GM12892 (cell line): ENCODE data around the gene PHF20.
"Not testable (repeated sequence)": the region's sequence is repeated elsewhere in the genome, so short reads cannot be mapped to it uniquely, and the experiment has no call there.

Experiments used
- DNase-seq: peaks from one replicate; pipeline ENCODE4 v3.0.0; 2011; ENCODE audit not compliant: insufficient read length
- FAIRE-seq: peaks from 2 replicates; lab custom pipeline; 2011; peaks lifted over from hg19 to GRCh38; lab: Jason Lieb, UNC
- POLR2A ChIP-seq: IDR thresholded peaks from 2 replicates; pipeline ENCODE4 v1.6.1; 2011; ENCODE audit warnings: low read depth, low read length, control low read depth
- POLR2AphosphoS5 ChIP-seq: IDR thresholded peaks from 2 replicates; pipeline ENCODE4 v1.6.1; 2011; ENCODE audit warnings: low read depth, low read length, control low read depth
- TAF1 ChIP-seq: IDR thresholded peaks from 2 replicates; pipeline ENCODE4 v1.6.1; 2011; ENCODE audit warnings: low read depth, mild to moderate bottlenecking, control low read depth, low read length, borderline replicate concordance

The PHF20 gene

DNA sequence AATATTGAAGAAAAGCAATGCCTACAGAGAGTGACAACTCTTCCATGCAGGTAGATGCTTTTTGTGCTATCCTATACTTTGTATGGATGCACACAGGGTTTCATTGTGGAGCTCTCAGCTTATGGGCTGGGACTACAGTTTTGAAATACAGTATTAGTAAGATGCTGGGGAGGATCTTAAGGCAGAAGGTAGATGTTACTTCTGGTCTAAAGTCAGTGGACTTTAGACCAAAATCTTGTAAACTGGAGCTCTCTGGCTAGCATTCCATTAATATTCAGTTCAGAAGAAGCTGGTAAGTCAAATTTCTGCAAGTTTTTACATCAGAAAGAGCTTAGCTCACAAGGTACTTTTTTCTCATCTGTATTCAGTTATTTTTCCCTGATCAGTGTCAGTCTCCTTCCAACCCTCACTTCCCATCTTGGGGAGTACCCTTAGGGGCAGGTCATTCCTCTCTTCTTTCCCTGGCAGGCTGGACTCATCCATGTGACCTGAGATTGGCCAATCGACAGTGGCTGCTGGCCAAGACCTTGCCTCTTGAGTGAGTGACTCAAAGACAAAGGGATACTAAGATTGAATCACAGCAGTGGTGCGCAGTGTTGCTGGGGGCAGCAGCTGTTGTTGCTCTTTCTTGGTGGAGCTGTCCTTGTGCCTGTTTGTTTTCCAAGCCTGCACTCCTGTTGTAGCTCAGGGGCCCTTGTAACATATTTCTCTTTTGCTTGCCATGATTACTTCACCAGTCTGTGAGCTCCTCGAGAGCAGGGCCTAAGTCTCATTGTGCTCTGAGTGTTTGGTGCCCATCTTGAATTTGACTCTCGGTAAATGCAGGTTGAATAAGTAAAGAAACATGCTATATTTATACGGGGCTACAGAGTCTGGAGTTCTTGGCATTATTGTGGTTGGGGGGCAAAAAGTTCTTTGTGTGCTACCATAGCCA is 2.8 kb upstream of the PHF20 start:
- no peak for FAIRE-seq

DNA sequence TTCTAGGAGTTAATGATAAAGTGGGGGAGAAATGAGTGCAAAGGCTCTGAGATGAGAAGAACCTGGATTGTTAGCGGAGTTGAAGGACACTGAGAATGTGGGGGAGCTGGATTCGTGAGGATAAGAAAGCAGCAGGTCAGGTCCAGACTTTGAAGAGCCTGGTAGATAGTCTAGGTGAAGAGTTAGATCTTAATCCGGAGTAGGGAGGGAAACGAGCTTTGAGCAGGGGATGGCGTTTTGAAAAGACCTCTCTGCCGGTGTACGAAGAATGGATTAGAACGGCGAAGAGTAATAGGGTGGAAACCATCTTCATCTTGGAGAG is 487 bp upstream of the PHF20 start:
- no peak for FAIRE-seq

More for the DNA sequence above, 2.8 kb upstream of the PHF20 start:
- peak; percentile 64; the same call in 1 of the 2 replicates for TF ChIP-seq POLR2A
- peak; percentile 57; the same call in 1 of the 2 replicates for TF ChIP-seq POLR2AphosphoS5
- TF ChIP-seq TAF1: no peak
- DNase-seq: no peak

DNA sequence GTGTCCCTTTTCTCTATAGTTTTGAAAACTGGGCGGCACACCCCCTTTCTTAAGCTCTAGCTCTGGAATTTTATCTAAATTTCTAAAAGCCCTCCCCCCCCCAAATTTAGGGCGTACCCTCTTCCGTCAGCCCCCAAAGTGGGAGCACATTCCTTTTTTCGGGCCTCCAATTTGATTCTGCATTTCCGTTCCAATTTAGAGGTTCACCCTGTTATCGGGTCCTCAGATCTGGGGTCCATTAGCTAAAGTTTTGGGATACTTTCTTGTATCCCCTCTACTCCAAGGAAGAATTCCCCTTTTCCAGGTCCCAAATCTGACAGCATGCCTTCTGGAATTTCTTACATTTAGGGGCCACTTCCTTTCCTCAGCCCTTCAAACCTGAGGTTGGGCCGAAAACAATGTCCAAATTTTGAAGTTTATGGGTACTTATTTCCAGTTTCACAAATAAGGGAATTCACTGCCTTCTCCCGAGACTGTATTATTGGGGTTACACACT is 796 bp downstream of the PHF20 start:
- DNase-seq (no peak), FAIRE-seq (no peak)
- TF ChIP-seq TAF1 (no peak), POLR2AphosphoS5 (no peak), POLR2A (no peak)

More for the DNA sequence above, 487 bp upstream of the PHF20 start:
- DNase-seq: no peak
- TF ChIP-seq TAF1 (no peak), POLR2A (no peak), POLR2AphosphoS5 (no peak)

DNA sequence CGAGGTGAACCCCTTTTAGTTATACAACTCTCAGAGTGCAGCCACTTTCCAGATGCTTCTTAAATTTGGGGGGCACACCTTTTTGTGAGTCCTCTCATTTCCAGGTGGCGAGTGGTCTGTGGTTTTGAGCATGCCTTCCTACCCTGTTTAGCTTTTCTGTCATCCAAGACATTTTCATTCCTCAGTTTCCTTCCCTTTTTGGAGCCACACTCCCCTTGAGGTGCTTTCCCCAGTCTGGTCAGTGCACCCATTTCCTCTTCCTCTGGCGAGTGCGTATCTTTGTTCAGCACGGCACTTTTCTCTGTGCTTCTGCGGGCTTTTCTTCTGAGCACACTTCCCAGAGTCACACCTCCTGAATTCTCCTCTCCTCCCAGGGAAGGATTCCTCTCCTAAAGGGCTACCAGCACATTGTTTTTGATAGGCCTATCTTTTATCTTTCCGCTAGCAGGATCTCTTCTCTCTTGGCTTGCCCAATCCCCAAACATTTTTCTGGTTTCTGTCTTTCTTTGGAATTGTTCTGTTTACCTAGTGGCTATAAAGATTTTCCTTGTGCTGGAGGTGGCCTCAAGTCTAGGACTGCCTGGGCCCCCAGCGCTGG is 1.4 kb downstream of the PHF20 start:
- peak; percentile 65 for FAIRE-seq
- DNase-seq: no peak
- no peak for TF ChIP-seq TAF1
- TF ChIP-seq POLR2AphosphoS5: peak; percentile 47; the same call in 1 of the 2 replicates

DNA sequence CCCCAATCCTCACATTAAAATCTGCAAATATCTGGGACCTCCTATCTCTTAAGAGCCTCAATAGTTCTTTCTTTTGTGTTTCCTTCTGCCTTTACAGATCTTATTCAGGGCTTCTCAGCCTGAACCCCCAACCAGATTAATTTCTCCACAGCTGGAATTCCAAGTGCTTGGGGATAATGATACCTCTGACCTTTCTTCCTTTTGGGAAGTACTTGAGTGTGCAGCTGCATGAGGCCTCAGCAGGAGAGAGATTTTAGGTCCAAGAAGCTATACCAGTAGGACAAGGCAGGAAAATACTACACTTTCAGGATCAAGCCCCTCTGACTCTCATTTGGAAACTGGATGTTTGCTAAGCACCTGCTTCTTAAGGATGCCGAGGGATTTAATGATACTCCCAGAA is 2.6 kb downstream of the PHF20 start:
- no peak for DNase-seq
- no peak for FAIRE-seq
- TF ChIP-seq TAF1: no peak
- no peak for TF ChIP-seq POLR2A
- no peak for TF ChIP-seq POLR2AphosphoS5

DNA sequence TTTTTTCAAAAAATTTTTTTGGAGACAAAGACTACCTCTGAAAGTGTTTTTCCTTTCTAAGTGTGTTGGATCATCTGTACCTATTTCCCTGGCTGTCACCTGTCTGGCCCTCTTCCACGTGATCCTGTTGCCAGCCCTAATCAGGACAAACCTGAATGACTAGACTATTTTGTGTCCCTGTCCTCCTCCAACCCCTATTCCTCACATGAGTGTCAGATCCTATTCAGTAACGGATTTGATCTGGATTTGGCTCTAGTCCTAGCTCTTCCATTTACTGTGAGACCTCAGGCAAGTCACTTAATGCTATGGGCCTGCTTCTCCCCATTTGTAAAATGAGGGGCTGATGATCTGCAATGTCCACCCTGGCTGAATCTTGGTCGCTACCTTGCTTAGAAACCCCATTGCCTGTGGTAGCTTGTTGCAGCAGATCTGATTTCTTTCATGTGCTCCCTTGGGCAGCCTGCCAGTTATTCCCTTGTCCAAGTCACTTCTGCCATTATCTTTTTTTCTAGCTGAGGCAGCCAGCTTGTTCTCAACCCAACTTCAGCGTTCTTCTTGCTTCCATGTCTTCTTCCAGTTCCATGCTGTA is 4.8 kb downstream of the PHF20 start:
- TF ChIP-seq POLR2A (no peak), POLR2AphosphoS5 (no peak)
- FAIRE-seq (no peak), DNase-seq (no peak)

DNA sequence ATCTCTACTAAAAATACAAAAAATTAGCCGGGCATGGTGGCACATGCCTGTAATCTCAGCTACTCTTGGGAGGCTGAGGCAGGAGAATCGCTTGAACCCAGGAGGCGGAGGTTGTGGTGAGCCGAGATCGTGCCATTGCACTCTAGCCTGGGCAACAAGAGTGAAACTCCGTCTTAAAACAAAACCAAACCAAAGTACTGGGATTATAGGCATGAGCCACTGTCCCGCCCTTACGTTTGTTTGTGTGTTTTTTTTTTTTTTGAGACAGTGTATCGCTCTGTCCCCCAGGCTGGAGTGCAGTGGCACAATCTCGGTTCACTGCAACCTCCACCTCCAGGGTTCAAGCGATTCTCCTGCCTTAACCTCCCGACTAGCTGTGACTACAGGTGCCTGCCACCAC is 12.0 kb downstream of the PHF20 start:
- not testable (repeated sequence) for FAIRE-seq, DNase-seq

DNA sequence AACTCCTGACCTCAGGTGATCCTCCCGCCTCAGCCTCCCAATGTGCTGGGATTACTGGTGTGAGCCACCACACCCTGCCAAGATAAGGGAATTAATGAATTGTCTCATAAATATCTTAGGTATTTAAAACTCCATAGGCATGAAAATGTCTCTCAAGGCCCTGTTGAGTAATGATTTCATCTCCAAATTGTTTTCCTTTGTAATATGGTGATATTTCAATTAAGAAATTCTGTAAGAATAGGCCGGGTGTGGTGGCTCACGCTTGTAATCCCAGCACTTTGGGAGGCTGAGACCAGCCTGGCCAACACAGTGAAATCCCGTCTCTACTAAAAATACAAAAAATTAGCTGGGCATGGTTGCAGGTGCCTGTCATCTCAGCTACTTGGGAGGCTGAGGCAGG is 13.7 kb downstream of the PHF20 start:
- FAIRE-seq, DNase-seq: not testable (repeated sequence)

DNA sequence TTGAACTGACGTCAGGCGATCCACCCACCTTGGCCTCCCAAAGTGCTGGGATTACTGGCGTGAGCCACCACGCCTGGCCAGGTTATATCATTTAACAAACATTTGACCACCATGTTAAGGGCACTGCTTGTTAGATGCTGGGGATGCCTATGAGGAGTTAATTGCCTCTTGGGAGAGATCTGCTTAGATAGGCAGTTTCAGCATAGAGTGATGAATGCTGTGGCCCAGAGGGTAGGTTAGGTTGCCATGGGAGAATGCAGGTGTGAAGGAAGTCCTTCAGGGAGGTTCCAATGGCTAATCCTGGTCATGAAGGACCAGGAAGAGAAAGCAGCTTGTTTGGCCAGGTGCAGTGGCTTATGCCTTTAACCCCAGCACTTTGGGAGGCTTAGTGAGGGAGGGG is 17.0 kb downstream of the PHF20 start:
- no peak for DNase-seq
- TF ChIP-seq TAF1 (no peak), POLR2AphosphoS5 (no peak), POLR2A (no peak)
- no peak for FAIRE-seq

DNA sequence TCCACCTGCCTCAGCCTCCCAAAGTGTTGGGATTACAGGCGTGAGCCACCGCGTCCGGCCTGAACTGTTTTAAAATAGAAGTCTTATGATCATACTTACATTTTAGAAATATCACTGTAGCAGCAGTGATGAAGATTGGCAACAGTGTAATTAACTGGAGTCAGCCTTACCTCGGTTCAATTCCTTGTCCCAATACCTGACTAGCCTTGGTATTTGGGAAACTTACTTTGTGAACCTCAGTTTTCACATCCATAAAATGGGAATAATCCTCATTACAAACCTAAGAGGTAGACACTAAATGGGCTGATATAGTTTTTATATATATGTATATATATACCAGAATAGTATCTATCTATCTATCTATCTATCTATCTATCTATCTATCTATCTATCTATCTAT is 19.3 kb downstream of the PHF20 start:
- FAIRE-seq: no peak
- TF ChIP-seq POLR2A (no peak), POLR2AphosphoS5 (no peak), TAF1 (no peak)
- no peak for DNase-seq

DNA sequence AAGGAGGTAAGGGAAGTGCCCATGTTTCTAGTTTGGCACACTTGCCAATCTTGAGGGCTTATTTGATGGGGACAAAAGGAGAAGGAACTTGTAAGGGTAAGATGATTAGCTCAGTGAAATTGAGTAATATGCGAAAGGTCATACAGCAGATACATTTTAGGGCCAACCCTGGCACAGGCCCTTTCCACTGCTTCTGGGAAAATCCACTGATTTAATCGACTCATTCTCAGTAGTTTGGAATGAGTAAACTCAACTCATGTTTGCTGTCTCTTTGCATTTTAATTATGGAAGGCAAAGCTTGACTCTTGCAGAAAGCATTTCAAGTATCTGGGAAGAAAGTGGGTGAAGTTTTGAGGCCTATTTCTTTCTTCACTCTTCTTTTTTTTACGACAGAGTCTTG is 20.0 kb downstream of the PHF20 start:
- no peak for TF ChIP-seq TAF1
- TF ChIP-seq POLR2AphosphoS5: no peak
- no peak for DNase-seq
- no peak for FAIRE-seq

DNA sequence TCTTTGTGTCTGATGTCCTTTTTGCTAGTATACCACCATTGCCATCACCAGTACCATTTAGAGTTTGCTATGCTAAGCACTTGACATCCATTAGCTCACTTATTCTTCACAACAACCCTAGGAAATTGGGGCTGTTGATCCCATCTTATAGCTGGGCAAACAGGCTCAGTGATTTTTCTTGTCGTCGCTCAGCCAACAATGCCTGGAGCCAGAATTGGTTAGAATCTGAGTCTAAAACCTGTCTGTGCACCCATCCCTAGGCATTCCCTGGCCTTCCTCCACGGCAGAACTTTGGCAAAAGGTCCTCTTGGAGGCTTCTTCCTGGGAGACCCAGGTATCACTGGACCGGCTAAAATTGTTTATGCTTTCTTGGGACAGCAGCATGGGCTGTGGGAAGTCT is 20.9 kb downstream of the PHF20 start:
- no peak for DNase-seq
- TF ChIP-seq TAF1 (no peak), POLR2A (no peak), POLR2AphosphoS5 (no peak)
- FAIRE-seq: no peak
